Panc1 (cell line): ENCODE data around the gene CD93.

Experiments used
- POLR2AphosphoS5 ChIP-seq: IDR thresholded peaks from 2 replicates; pipeline ENCODE4 v1.6.1; 2012; ENCODE audit warnings: mild to moderate bottlenecking, low read depth, low read length, moderate library complexity
- TCF7L2 ChIP-seq: IDR thresholded peaks from 2 replicates; pipeline ENCODE4 v1.6.1; 2011; ENCODE audit warnings: mild to moderate bottlenecking, low read depth, low read length, inconsistent platforms
- TF ChIP-seq, protein P1 (sequence below): fragments of 450-650 bp; IDR thresholded peaks from 2 replicates; pipeline ENCODE4 v1.5.1; 2017; ENCODE audit warnings: mild to moderate bottlenecking
- TF ChIP-seq, protein P2 (sequence below), 2 experiments: IDR thresholded peaks; 2 replicates each; pipeline ENCODE4 v1.6.1; 2011 to 2012; ENCODE audit warnings: low read depth in 2 of 2, control low read depth in 1 of 2, low read length in 1 of 2, mild to moderate bottlenecking in 1 of 2, moderate library complexity in 1 of 2; ENCODE audit not compliant: insufficient read depth in 1 of 2

DNA sequence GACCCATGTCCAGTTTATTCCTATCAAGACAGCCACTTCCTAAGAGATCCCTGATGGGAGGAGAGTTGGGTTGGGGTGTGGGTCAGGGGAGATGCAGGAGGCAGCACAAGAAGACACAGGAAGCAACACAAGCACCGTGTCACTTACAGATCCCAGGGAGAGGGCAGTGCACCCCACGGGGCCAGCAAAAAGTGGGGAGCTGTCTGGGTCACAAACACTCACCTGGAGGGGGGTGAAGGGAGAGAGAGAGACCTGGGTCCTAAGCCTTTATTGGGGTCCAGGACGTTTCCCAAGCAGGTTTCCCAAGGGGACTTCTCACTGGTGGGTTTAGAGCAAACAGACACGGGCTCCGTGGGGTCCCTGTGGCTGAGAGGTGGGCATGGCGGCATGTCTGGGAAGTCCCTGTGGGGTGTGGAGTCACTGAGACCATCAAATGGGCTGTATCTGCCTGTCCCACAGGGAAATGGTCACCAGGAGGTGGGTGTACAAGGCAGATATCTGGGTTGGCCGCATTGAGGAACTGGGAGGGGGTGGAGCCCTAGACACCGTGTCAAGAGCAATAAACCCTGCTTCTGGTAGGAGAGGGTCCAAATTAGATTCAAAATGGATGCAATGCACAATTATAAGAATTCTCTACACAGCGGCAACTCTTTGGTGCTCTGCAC is 1.6 kb upstream of the CD93 start:
- TF ChIP-seq, protein P1, sequence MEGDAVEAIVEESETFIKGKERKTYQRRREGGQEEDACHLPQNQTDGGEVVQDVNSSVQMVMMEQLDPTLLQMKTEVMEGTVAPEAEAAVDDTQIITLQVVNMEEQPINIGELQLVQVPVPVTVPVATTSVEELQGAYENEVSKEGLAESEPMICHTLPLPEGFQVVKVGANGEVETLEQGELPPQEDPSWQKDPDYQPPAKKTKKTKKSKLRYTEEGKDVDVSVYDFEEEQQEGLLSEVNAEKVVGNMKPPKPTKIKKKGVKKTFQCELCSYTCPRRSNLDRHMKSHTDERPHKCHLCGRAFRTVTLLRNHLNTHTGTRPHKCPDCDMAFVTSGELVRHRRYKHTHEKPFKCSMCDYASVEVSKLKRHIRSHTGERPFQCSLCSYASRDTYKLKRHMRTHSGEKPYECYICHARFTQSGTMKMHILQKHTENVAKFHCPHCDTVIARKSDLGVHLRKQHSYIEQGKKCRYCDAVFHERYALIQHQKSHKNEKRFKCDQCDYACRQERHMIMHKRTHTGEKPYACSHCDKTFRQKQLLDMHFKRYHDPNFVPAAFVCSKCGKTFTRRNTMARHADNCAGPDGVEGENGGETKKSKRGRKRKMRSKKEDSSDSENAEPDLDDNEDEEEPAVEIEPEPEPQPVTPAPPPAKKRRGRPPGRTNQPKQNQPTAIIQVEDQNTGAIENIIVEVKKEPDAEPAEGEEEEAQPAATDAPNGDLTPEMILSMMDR = no peak
- TF ChIP-seq, protein P2, sequence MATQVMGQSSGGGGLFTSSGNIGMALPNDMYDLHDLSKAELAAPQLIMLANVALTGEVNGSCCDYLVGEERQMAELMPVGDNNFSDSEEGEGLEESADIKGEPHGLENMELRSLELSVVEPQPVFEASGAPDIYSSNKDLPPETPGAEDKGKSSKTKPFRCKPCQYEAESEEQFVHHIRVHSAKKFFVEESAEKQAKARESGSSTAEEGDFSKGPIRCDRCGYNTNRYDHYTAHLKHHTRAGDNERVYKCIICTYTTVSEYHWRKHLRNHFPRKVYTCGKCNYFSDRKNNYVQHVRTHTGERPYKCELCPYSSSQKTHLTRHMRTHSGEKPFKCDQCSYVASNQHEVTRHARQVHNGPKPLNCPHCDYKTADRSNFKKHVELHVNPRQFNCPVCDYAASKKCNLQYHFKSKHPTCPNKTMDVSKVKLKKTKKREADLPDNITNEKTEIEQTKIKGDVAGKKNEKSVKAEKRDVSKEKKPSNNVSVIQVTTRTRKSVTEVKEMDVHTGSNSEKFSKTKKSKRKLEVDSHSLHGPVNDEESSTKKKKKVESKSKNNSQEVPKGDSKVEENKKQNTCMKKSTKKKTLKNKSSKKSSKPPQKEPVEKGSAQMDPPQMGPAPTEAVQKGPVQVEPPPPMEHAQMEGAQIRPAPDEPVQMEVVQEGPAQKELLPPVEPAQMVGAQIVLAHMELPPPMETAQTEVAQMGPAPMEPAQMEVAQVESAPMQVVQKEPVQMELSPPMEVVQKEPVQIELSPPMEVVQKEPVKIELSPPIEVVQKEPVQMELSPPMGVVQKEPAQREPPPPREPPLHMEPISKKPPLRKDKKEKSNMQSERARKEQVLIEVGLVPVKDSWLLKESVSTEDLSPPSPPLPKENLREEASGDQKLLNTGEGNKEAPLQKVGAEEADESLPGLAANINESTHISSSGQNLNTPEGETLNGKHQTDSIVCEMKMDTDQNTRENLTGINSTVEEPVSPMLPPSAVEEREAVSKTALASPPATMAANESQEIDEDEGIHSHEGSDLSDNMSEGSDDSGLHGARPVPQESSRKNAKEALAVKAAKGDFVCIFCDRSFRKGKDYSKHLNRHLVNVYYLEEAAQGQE (IDR thresholded peaks at IDR 0.05; ENCODE audit: insufficient read depth in 1 of 2, low read depth in 2 of 2, low read length in 1 of 2) = no peak
- TF ChIP-seq POLR2AphosphoS5 = no peak
- TF ChIP-seq TCF7L2 = no peak
